ENCODE data around the gene HMX1.

- TF ChIP-seq CTCF (IDR thresholded peaks at IDR 0.05) (no peak), POLR2AphosphoS5 (IDR thresholded peaks at IDR 0.05) (no peak)
Observed at GRCh38 chr4:8895295-8895694, 23.7 kb upstream of the HMX1 start.

All from gastroesophageal sphincter (tissue), 3 donors.